GM19239 (cell line): ENCODE data around the gene PSAT1.

ENCODE experiments used
- DNase-seq: peaks from one replicate; pipeline ENCODE4 v3.0.0; 2011; ENCODE audit warnings: low spot score; ENCODE audit not compliant: insufficient read length
- FAIRE-seq: peaks from 2 replicates; lab custom pipeline; 2011; peaks lifted over from hg19 to GRCh38; lab: Jason Lieb, UNC

Gene PSAT1

DNA sequence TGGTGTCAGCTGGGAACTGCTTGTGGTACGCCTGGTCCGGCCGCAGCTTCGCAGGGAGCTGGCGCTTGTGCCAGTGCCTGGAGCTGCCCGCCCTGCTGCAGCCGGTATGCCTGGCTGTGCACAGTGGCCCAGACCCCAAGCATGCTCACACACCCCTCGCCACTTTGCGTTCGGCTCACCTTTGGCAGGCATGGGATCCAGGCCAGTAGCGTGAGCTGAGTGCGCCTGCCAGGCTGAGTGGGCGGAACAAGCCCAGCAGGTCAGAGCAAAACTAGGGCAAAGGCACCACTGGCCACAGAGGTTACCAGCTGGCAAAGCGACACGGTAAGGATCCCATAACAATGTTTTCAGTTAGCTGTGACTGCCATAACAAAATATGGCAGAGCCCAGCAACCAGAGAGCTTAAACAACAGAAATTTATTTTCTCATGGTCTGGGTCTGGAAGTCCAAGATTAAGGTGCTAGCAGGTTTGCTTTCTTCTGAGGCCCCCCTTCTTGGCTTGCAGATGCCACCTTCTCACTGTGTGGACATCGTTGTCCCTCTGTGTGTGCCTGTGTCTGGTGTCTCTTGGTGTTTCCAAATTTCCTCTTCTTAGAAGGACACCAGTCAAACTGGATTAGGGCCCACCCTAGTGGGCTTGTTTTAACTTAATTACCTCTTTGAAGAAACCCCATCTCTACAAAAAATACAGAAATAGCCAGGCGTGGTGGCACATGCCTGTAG, 61.6 kb downstream of the PSAT1 start:
- DNase-seq: no peak
- no peak for FAIRE-seq

DNA sequence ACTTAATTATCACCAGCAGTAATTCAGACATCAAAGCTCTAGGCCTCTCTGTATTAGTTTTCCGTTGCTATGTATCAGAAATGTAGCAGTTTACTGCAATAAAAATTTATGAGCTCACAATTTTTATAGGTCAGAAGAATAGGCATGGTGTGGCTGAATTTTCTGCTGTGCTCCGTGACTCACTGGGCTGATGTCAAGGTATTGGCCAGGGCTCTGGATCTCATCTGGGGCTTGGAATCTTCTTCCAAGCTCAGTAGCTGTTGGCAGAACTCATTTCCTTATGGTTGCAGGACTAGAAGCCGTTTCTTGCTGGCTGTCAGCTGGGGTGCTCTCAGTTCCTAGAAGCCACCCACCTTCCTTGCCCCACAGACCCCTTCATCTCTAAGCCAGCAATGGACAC, 66.3 kb downstream of the PSAT1 start:
- no peak for FAIRE-seq

DNA sequence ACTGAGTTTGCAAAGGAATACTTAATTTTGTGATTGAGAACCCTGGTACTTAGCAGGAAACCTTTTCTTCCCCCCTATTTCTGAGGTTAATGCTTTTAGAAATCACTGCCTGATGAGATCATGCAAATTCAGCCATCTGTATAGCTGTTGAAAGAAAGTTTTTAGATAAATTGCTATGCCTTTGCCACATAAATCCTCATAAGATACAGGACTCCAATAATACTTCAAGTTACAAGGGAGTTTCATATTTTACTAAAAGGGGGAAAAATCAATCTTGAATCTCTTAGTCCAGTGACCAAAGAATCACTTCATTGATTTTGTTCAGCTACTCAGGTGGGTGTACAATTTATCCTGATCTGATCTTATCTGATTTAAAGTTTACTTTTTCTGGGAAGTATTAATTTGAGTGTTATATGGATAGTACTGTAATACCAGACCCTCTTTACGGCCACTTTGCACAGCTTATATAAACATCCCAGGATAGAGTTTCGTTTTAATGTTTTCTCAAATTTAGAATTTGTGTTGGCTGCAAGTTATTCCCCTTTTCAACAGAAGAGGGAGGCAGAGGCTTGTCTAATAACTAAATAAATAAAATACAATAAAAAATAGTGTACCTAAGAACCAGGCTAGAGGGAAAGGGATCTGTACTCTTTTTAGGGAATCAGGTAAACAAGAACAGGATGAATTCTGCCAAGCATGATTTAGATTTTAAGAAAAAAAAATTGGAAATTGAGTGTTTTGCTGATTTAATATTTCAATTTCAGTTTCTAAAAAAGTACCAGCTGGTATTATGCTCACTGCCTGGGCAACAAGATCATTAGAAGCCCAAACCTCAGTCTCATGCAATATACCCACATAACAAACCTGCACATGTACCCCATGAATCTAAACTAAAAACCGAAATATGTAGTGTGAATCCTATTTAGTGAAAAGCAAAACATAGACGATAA, 69.1 kb downstream of the PSAT1 start:
- no peak for FAIRE-seq

More for the DNA sequence above, 66.3 kb downstream of the PSAT1 start:
- DNase-seq: no peak

DNA sequence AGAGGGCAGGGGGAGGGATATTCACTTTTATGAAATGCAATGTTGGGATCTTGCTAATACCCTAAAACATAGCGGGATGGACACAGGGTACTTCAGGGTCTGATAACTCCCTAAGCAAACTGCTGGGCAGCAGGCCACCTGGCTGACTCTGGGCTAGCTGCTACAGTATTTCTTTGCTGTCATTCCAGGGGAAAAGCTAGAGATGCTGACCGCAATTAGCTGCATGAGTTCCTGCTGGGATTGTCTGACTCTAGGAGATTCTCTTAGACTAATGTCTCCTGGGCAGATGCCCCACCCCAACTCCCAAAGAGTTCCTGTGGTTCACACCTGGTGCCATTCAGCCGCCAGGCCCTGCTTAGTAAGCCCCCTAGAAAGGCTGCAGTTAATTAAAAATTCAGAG, 69.9 kb downstream of the PSAT1 start:
- FAIRE-seq (no peak), DNase-seq (no peak)

More for the DNA sequence above, 69.1 kb downstream of the PSAT1 start:
- no peak for DNase-seq

DNA sequence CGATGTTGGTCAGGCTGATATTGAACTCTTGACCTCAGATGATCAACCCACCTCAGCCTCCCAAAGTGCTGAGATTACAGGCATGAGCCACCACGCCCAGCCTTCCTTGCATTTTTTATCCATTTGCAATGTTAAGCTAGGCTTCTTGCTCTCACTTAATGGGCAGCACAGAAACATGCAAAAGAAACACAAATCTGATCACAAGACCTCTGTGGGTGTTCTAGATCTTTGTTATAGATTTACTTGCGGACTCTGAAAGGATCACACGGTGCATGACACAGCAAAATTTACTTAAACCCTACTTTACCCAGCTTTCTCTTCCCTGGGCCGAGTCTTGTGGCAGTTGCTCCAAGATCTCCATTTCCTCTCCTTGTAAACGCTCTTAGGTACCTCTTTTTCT, 71.3 kb downstream of the PSAT1 start:
- FAIRE-seq: no peak
- DNase-seq: no peak

DNA sequence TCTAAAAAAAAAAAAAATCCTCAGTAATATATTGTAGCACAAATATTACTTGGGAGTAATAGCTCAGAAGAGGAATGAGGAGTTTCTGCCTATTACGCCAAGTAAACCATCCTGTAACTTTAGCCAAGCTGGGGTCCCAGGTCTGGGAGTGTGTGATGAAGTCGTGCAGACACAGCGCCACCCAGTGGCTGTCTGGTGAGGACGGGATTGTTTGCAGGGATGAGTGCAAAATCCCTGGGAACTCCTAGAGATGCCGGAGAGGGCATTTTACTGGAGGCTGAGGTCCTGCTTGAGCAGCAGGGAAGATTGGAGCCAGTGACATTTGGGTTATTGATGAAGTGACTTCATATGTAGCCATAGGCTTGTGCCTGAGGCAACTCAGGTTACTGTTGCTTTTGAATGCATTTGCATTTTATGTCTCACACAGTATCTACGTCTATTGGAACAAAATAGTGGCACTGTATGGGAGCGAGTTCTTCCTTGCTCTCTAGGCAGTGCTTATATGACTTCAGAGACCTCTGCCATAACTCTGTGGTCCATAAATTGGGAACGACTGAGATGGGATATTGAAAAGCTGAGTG, 72.8 kb downstream of the PSAT1 start:
- DNase-seq (peak; percentile 27), FAIRE-seq (peak; percentile 90)

DNA sequence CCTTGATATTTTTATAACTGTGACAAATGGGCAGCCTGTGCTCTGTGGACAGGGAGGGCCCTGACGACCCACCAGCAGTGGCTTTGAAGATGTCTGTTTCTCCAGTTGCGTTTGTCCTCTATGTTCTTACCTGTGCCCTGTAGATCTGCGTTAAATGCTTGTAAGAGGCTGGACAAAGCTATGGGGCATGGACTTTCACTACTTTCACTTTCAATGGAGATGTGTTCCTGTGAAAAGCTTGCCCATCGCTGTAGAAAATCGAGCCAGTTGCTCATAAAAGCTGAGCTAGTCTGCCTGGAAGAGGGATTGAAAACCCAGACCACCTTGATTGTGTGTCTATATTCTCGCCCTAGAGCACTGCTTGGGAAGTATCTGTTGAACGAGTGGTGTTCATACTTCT, 74.1 kb downstream of the PSAT1 start:
- FAIRE-seq (no peak), DNase-seq (no peak)

DNA sequence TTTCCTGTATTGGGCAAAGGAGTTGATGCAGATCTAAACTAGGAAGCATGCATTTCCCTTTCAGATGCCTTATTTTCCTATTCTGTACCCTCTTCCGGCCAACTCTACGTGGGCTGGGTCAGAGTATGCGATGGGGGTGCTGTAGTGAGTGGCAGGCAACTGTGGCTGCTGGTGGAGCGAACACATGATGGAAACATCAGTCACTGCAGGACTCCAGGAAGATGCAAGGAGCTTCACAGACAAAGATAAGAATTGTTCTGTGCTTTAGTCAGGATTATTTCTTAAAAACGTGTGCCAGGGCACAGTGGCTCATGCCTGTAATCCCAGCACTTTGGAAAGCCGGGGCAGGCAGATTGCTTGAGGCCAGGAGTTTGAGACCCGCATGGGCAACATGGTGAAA, 75.1 kb downstream of the PSAT1 start:
- FAIRE-seq: no peak
- no peak for DNase-seq
